Lower lobe of right lung (tissue), 2 donors: ENCODE data around the gene SLC6A6. TPM values are rescaled to one million over a fixed set of nuclear protein-coding genes. Genes with fewer than 3 reads are reported as not detected.

ENCODE experiments used
- ATAC-seq, 2 donors: fragments of 200-7000 bp; cut with Tn5 transposase; one replicate each; pipeline ENCODE4 v1.9.1; 2020 to 2022; ENCODE audit warnings: mild to moderate bottlenecking in 2 of 2, moderate library complexity in 2 of 2
- DNase-seq: peaks from one replicate; pipeline ENCODE4 v3.0.0-alpha.2; 2020
- H3K27ac ChIP-seq: fragments of 200-600 bp; one replicate; pipeline ENCODE4 v1.8.0; 2022
- H3K27me3 ChIP-seq: fragments of 200-600 bp; one replicate; pipeline ENCODE4 v1.8.0; 2022; ENCODE audit warnings: low read depth
- H3K36me3 ChIP-seq: fragments of 200-600 bp; one replicate; pipeline ENCODE4 v1.8.0; 2022; ENCODE audit warnings: mild to moderate bottlenecking
- H3K4me1 ChIP-seq: fragments of 200-600 bp; one replicate; pipeline ENCODE4 v1.8.0; 2022
- H3K4me3 ChIP-seq: fragments of 200-600 bp; one replicate; pipeline ENCODE4 v1.8.0; 2022; ENCODE audit warnings: mild to moderate bottlenecking
- H3K9me3 ChIP-seq: fragments of 200-600 bp; one replicate; pipeline ENCODE4 v1.8.0; 2022
- CTCF ChIP-seq: fragments of 200-600 bp; IDR thresholded peaks from one replicate; pipeline ENCODE4 v1.8.0; 2022; ENCODE audit warnings: antibody characterized with exemption, mild to moderate bottlenecking
- intact Hi-C: fragments of 100-400 bp; cut with DNase I; formaldehyde crosslinking; loops from one replicate; pipeline ENCODE4 v1.11.0; 2022
- total RNA-seq: library from RNA; stranded (reverse); fragmentation: NEBNext Ultra II Directional; extraction: Animal tissue kit (Norgen Biotek cat#: 25700); gene quantifications from one replicate; pipeline ENCODE4 v1.2.1, GENCODE V29; 2021
- donor health status: DM: no; HTN: yes; CAD: no; lungs with severe emphysema.

SLC6A6 gene
- total RNA-seq, 1 donor from 2014 or later, result 84.0 TPM

- no peak for DNase-seq
- ATAC-seq, result no peak
- intact Hi-C loops, result no loop called here
- H3K9me3 ChIP-seq, result no peaks in the 10 kb centered on the region
- no peak overlapping the region for H3K27ac ChIP-seq
- no peak overlapping the region for H3K4me3 ChIP-seq
- no peaks in the 10 kb centered on the region for H3K27me3 ChIP-seq
- no peak for TF ChIP-seq CTCF
- H3K4me1 ChIP-seq, result peaks cover 3% of the 10 kb centered on the region
- no peaks in the 10 kb centered on the region for H3K36me3 ChIP-seq
Measured at GRCh38 chr3:14528081-14528480, 125.7 kb downstream of the SLC6A6 start.

GRCh38 chr3:14531856-14532395 lies 129.5 kb downstream of the SLC6A6 start:
- no peak overlapping the region for H3K4me3 ChIP-seq
- no peak for TF ChIP-seq CTCF
- H3K9me3 ChIP-seq, result no peaks in the 10 kb centered on the region
- ATAC-seq (no peak), DNase-seq (peak; percentile 28)
- H3K27ac ChIP-seq, result no peak overlapping the region
- peaks cover 8% of the 10 kb centered on the region for H3K27me3 ChIP-seq
- intact Hi-C loops, result no loop called here
- H3K36me3 ChIP-seq, result no peaks in the 10 kb centered on the region
- H3K4me1 ChIP-seq, result no peaks in the 10 kb centered on the region

GRCh38 chr3:14532691-14533456 lies 130.5 kb downstream of the SLC6A6 start:
- TF ChIP-seq CTCF, result no peak
- Histone ChIP-seq H3K27me3 (peaks cover 8% of the 10 kb centered on the region), H3K9me3 (no peaks in the 10 kb centered on the region), H3K4me3 (no peak overlapping the region), H3K27ac (no peak overlapping the region), H3K4me1 (no peaks in the 10 kb centered on the region), H3K36me3 (no peaks in the 10 kb centered on the region)
- ATAC-seq (peak; percentile 59 to 69), DNase-seq (no peak)
- intact Hi-C loops, result no loop called here

GRCh38 chr3:14533457-14533958 lies 131.1 kb downstream of the SLC6A6 start:
- no peaks in the 10 kb centered on the region for H3K4me1 ChIP-seq
- H3K4me3 ChIP-seq, result no peak overlapping the region
- no peaks in the 10 kb centered on the region for H3K9me3 ChIP-seq
- peaks cover 8% of the 10 kb centered on the region for H3K27me3 ChIP-seq
- ATAC-seq (no peak), DNase-seq (peak; percentile 11)
- no peaks in the 10 kb centered on the region for H3K36me3 ChIP-seq
- TF ChIP-seq CTCF, result no peak
- intact Hi-C loops, result no loop called here
- H3K27ac ChIP-seq, result no peak overlapping the region

GRCh38 chr3:14534516-14535191 lies 132.2 kb downstream of the SLC6A6 start:
- Histone ChIP-seq H3K27ac (no peak overlapping the region), H3K36me3 (no peaks in the 10 kb centered on the region), H3K4me1 (no peaks in the 10 kb centered on the region), H3K4me3 (no peak overlapping the region), H3K9me3 (no peaks in the 10 kb centered on the region), H3K27me3 (peaks cover 8% of the 10 kb centered on the region)
- ATAC-seq (no peak), DNase-seq (peak; percentile 35)
- intact Hi-C loops, result no loop called here
- TF ChIP-seq CTCF, result no peak
